OCI-LY7 (cell line): ENCODE results near the gene GTF2H3.

Experiments used
- EZH2phosphoT487 ChIP-seq: fragments of 200-600 bp; sonication (generic); IDR thresholded peaks from 2 replicates; pipeline ENCODE4 v1.6.1; 2018; ENCODE audit warnings: low read depth, borderline replicate concordance, mild to moderate bottlenecking, mixed run types, antibody characterized with exemption, low read length, moderate library complexity, mixed read lengths
- TF ChIP-seq, protein P1 (sequence below): fragments of 200-600 bp; sonication (generic); conservative IDR thresholded peaks from 2 replicates; pipeline ENCODE4 v1.5.1; 2014; ENCODE audit warnings: mild to moderate bottlenecking, antibody characterized with exemption, low read length, moderate library complexity, mixed read lengths

DNA sequence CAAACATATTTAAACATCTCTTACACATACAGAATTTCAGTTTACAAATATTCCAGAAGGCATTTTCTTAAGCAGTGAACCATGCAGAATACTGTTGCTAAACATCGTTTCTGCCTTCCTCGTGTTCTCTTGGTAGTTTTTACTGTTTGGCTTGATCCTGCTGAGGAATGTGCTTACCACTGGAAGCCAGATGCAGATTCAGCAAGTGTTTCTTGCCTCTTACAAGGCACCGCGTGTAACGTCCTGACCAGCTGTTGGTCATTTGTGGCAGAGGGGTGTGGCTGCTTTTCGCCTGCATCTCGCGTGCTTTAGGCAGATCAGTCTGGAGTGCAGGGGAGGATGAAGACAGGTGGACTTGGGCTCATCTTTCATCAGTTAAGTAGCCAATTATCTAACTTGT is 12.5 kb upstream of the GTF2H3 start:
- TF ChIP-seq, protein P1, sequence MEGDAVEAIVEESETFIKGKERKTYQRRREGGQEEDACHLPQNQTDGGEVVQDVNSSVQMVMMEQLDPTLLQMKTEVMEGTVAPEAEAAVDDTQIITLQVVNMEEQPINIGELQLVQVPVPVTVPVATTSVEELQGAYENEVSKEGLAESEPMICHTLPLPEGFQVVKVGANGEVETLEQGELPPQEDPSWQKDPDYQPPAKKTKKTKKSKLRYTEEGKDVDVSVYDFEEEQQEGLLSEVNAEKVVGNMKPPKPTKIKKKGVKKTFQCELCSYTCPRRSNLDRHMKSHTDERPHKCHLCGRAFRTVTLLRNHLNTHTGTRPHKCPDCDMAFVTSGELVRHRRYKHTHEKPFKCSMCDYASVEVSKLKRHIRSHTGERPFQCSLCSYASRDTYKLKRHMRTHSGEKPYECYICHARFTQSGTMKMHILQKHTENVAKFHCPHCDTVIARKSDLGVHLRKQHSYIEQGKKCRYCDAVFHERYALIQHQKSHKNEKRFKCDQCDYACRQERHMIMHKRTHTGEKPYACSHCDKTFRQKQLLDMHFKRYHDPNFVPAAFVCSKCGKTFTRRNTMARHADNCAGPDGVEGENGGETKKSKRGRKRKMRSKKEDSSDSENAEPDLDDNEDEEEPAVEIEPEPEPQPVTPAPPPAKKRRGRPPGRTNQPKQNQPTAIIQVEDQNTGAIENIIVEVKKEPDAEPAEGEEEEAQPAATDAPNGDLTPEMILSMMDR, result no peak
- no peak for TF ChIP-seq EZH2phosphoT487
